GM19193 (cell line): Measurements from ENCODE around the gene KLHL29.

Experiments used
- POLR2A ChIP-seq: IDR thresholded peaks from 4 replicates; pipeline ENCODE4 v1.6.1; 2011; ENCODE audit not compliant: insufficient read depth, insufficient read length; ENCODE audit errors: extremely low read depth

Gene KLHL29

GRCh38 chr2:23530206-23530908 is 145.4 kb downstream of the KLHL29 start:
- TF ChIP-seq POLR2A, result no peak

- no peak for TF ChIP-seq POLR2A
Observed at GRCh38 chr2:23530909-23531276, 145.9 kb downstream of the KLHL29 start.

- no peak for TF ChIP-seq POLR2A
Observed at GRCh38 chr2:23531280-23531679, 146.3 kb downstream of the KLHL29 start.

GRCh38 chr2:23531881-23532280 is 146.9 kb downstream of the KLHL29 start:
- TF ChIP-seq POLR2A, result no peak

GRCh38 chr2:23532391-23533337 is 147.7 kb downstream of the KLHL29 start:
- TF ChIP-seq POLR2A, result no peak

- TF ChIP-seq POLR2A, result no peak
Observed at GRCh38 chr2:23533338-23533695, 148.3 kb downstream of the KLHL29 start.

GRCh38 chr2:23534771-23535170 is 149.8 kb downstream of the KLHL29 start:
- no peak for TF ChIP-seq POLR2A

- TF ChIP-seq POLR2A, result no peak
Observed at GRCh38 chr2:23536326-23536725, 151.3 kb downstream of the KLHL29 start.

GRCh38 chr2:23537991-23538390 is 153.0 kb downstream of the KLHL29 start:
- no peak for TF ChIP-seq POLR2A

GRCh38 chr2:23538566-23538965 is 153.6 kb downstream of the KLHL29 start:
- no peak for TF ChIP-seq POLR2A

- TF ChIP-seq POLR2A, result no peak
Observed at GRCh38 chr2:23540804-23541360, 155.9 kb downstream of the KLHL29 start.

- TF ChIP-seq POLR2A, result no peak
Observed at GRCh38 chr2:23541503-23542229, 156.7 kb downstream of the KLHL29 start.

GRCh38 chr2:23542230-23542789 is 157.3 kb downstream of the KLHL29 start:
- TF ChIP-seq POLR2A, result no peak

GRCh38 chr2:23543302-23543701 is 158.3 kb downstream of the KLHL29 start:
- no peak for TF ChIP-seq POLR2A

- no peak for TF ChIP-seq POLR2A
Observed at GRCh38 chr2:23543728-23544127, 158.7 kb downstream of the KLHL29 start.
